Hematopoietic multipotent progenitor cell treated with erythropoietin and hydrocortisone succinate and interleukin-3 and kit ligand, for 8 days (in vitro differentiated cells): ENCODE data around the gene GALNT6.

Source experiments
- DNase-seq: peaks from one replicate; pipeline ENCODE4 v3.0.0-alpha.2; 2015

The GALNT6 gene, protein sequence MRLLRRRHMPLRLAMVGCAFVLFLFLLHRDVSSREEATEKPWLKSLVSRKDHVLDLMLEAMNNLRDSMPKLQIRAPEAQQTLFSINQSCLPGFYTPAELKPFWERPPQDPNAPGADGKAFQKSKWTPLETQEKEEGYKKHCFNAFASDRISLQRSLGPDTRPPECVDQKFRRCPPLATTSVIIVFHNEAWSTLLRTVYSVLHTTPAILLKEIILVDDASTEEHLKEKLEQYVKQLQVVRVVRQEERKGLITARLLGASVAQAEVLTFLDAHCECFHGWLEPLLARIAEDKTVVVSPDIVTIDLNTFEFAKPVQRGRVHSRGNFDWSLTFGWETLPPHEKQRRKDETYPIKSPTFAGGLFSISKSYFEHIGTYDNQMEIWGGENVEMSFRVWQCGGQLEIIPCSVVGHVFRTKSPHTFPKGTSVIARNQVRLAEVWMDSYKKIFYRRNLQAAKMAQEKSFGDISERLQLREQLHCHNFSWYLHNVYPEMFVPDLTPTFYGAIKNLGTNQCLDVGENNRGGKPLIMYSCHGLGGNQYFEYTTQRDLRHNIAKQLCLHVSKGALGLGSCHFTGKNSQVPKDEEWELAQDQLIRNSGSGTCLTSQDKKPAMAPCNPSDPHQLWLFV

DNA sequence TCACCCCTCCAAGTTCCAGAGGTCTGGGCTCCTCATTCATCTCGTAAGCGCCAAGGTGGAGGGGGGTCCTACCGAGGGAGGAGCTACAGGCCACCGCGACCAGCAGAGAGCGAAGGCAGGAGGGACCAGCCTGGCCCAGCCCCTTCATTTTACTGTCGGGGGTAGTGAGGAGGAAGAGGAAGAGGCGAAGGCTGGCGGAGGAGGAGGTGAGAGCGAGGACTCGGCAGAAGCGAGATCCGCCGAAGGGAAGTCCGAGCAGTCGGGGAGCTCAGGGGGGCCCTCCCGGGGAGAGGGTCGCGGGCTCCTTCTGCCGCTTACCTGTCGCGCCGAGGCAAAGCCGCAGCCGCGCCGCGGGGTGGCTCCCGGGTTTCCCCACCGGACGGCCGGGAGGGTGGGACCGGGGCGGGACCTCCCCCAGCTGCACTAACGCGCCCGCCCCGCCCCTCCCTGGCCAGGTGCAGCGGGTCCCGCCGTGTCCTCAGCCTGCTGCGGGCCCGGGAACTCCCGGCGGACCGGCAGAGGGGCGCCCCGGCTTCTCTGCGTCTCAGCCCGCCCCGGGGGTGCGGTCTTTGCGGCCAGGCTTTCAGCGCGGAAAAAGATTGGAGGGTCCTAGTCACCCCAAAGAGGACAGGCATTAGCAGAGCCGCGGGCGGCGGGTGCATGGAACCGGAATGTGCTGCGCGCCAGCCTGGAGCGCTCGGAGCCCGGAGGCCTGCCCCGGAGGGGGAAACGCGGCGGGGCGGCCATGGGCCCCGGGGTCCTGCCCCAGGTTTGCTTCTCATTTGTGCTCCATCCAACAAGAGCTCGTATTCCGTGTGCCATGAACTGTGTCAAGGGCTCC, at the start of gene GALNT6:
TSS of gene GALNT6 (minus strand) at position 124 of the 841 bp plus-strand sequence. CDS start 11,625 bp downstream, outside the sequence.
- DNase-seq, result peak; percentile 47

DNA sequence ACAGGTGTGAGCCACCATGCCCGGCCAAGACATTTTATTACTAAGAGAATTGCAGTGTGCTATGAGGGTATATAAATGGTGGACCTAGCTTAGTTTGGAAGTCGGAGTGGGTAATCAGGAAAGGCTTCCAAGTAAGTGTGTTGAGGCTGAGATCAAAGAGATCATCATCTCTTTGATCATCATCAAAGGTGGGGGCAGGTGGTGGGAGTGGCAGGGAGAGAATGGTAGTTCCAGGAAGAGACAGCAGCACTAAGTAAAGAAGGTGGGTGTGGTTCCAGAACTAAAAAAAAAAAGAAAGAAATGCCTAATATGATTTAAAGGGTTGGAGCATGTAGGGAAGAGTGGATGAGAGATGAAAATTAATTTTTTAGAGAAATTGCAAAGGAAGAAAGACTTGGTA, 48.1 kb upstream of the GALNT6 start:
- DNase-seq, result no peak

DNA sequence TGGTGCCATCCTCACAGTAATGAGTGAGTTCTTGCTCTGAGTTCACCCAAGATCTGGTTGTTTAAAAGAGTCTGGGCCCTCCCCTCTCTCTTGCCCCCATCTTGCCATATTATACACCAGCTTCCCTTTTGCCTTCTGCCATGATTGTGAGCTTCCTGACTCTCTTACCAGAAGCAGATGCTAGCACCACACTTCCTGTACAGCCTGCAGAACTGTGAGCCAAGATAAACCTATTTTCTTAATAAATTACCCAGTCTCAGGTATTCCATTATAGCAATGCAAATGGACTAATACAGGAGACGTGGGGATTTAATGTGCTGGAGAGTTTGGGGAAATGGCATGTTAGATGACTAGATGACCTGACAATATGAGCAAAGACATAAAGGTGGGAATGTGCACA, 46.2 kb upstream of the GALNT6 start:
- DNase-seq, result no peak

DNA sequence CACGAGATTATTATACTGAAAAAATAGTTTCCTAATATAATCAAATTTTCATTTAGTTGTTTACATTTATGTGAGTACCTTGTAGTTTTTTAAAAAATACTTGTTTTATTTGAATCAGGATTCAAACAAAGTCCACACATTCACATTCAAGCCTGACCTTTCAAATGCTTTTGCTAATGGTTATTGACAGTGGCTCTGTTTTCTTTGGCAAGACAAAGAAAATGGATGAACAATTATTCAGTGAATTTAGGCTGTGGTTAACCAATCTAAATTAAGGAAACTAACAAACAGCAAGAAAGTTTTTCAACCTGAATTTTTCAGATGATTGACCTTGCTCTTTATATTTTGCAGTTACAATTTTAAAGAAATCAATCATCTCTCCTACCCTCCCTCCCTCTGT, 43.1 kb upstream of the GALNT6 start:
- DNase-seq, result no peak

DNA sequence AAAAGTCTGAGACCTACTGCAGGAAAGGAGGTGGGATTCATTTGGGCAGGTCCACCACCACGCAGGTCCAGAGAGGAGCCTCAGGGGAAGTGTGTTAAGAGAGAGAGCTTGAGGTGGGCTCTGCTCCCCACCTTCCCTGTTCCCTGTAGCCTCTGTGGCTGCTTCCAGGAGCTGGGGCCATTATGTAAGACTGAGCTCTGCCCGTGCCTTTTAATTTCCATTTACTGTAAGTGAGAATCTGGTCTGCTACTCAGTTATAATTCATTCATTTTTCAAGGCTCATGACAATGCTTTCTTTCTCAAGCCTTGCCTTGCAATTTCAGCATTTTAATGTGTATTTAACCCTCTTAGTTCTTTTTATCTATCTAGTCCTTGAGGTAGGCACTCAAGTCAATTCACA, 41.7 kb upstream of the GALNT6 start:
- no peak for DNase-seq

DNA sequence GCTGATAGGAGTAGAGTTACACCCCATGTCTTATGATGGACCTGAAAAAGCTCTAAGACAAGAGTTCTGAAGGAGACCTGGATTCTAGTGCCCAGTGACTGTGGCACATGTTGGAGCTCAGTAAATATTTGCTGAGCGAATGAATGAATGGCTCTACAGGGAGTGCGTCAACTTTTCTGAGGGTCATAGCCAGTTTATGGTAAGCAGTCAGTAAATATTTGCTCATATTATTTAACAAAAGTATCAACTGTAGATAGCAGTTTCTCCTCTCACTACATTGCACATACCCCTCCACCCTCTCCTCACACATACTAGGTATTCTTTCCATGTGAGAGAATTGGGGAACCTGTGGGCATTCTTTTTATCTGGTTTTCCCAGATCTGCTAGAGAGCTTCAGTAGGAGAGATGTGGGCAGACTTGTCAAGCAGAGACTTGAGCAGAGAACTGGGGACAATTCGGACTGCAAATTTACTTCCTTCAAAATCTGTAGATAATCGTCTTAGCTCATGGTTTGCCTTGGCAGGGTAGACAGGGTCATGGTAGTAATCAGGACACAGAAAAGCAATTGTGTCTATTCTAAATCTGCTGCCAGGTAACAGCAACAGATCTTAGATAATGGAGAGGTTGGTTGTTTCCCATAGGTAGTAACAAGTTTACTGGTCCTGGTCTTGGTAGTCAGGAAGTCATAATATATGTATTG, 39.1 kb upstream of the GALNT6 start:
- no peak for DNase-seq

DNA sequence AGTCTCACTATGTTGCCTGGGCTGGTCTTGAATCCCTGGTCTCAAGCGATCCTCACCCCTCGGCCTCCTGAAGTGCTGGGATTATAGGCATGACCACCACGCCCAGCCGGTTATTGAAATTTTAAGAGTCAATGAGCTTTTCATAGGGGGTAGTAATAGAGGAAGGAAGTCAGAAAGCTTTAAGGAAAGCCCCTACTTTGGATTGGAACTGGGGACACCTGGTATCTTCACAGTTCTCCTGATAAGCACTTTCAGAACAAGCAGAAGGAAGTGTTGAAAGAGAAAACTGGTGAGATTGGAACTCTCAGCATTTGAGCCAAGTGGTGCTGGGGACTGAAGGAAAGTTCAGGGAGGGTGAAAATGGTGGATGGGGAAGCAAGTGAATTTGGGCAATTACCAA, 38.5 kb upstream of the GALNT6 start:
- no peak for DNase-seq

DNA sequence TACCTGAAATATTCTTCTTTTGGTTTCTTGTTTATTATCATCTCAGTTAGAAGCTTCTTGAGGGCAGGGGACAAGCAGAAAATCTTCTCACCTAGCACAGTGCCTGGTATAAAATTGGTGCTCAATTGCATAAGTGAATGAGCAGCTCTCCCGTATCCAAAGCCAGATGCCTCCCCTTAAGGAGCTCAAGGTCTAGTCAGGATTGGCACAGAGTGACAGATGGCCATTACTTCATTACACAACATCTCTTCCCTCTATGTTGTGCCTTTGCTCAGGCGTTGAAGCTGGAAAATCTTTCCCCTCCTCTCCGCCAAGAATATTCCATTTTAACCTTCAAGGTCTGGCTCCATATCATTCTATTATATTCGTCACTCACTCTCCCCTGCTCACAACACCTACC, 37.0 kb upstream of the GALNT6 start:
- DNase-seq, result no peak

DNA sequence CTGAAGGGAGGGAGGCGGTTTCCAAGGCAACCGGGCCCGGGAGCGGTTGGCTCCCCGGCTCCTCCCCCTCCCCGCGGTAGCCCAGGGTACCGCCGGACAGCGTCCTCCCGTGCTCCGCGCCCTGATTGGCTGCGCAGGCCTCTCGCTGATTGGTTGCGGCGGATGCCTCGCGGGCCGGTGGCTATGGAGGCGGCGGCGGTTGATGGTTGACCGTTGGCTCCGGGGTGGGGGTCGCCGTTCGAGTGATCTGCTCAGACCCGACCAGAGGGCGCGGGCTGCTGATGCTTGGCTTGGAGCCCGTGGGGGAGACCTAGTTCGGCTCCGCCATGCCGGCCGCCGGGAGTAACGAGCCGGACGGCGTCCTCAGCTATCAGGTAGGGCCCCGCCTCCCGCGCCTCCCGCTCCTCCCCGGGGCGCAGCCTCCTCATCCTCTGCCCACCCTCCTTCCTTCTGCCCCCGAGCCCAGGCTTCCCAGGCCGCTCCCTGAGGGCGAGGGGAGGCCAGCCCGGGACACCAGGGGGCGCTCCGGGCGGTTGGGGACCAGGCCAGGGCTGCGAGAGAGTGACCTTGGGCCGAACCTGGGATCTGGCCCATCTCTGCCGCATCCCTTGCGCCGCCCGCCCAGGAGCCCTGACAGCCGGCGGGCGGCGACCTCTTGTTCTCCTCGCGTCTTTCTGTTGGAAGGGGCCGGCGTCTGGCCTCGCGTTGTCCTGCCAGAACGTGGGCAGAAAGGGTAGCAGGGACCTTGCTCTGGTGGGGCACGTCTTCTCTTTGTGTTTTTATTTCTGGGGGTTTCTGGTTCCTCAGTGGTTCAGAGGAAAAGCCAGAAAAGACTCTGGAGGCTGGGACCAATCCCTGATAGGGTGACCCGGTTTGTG, 33.7 kb upstream of the GALNT6 start, which contains the start of gene SLC4A8:
TSS of gene SLC4A8 (plus strand) at position 170 of the 878 bp plus-strand sequence. CDS start at position 327, 157 bp downstream.
- peak; percentile 74 for DNase-seq

DNA sequence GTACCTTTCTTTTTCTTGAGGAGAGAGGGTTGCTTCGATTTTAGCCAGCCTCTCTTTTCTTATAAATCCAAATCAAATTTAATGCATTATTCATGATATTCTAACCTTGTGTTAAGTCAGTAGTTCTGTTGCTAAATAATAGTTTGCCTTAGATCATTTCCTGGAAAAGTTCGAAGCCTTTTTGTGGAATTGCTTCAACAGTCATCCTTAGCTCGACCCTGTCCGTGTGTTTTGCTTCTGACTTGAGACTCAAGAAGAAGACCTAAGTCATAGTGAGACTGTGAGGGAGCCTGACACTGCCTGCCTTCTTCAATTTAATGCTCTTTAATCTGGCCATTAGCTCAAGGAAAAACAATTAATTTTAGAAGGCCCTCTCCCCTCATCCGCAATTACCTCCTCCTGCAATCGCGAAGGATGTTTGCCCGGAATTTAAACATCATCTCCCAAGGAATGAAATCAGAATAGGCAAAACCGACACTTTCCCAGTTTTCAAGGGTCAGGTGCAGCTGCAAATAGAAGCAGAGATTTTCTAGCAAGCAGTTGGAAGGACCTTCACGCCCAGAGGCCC, 33.0 kb upstream of the GALNT6 start:
- DNase-seq, result no peak

DNA sequence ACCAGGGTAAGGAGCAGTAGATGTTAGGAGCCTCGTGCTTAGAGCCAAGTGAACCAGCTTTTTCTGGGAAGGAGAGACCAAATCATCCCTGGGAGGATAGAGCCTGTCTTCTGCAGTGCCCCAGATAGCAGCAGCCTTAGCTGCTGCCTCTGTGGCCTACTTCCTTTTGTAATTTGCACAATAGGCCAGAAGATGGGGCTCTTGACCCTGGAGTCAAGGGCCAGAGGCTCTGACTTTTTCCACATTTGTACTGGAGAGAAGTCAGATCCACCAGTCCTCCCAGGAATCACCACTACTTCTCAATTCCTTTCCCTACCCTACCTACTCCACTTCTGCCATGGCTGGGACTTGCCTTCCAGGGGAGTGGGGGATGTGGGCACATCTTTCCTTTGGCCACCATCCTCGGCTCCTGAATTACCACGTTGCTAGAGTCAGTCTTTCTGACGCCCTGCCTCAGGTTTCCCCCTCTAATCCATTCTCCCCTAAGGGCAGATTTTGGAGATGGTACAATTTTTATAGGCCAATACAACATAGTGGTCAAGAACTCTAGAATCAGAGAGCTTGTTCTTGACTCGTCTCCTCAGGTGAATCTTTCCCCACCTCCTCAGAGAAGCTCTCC, 30.2 kb upstream of the GALNT6 start:
- DNase-seq, result peak; percentile 77

DNA sequence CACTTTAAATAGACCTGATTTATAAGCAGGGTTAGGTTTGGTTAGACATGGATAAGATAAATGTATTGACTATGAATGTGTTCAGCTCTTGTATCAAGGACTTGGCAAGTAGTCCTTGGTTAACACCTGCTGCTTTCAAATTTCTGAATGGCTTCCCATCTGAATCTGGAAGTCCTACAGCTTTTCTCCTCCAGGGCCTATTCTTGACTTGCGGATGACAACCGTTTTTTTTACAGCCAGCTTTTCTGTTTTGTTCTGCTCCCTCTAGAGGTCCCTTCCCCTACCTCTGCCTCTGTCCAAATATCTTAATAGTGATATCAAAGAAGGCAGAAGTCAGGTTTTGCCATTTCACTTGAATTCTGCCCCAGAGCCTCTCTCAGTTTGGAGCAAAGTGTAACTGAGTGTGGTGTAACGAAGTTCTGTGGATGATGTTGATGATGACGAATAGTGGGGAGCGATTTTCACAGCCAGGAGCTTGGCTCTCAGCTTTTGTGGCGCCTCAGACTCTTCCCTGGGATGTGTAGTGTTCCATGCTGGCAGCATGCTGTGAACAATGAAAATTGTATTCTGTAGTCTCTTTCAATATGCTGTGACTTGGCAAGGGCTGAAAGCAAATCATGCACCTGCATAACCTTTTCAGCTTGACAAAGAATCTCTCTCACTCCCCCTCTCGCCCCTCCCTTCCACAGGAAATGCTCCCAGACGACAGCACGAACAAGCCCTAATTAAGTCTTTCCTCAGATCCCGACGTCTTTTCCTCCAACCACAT, 28.4 kb upstream of the GALNT6 start:
- DNase-seq, result peak; percentile 27

DNA sequence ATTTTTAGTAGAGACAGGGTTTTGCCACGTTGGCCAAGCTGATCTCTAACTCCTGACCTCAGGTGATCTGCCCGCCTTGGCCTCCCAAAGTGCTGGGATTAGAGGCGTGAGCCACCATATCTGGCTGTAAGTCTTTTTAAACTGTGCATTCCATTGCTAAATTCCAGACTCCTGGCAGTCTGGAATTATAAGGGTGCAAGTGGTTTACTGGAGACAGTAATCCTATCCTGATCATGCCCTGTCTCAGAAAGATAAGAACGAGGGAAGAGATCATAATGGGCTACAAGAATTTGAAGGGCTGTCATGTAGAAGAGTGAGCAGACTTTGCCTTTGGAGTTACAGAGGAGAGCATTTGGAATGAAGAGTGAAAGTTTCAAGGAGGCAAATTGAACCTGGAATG, 26.6 kb upstream of the GALNT6 start:
- DNase-seq, result no peak

DNA sequence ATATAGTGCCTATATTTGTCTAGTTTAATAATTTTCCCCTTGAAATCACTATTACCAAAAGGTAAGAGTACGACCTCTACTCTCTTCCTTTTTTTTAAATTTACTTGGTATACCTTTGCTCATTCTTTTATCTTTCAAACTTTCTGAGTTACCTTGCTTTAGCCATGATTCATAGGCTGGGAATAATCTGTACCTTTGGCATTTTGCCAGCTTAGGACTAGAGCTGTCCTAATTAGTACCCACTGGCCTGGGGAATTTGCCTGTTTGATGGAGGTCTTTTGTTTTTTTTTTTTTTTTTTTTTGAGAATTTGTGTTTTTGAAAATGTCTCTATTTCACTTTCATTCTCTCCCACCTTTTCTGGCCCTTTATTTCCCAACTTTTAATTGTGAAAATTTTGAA, 24.7 kb upstream of the GALNT6 start:
- no peak for DNase-seq

DNA sequence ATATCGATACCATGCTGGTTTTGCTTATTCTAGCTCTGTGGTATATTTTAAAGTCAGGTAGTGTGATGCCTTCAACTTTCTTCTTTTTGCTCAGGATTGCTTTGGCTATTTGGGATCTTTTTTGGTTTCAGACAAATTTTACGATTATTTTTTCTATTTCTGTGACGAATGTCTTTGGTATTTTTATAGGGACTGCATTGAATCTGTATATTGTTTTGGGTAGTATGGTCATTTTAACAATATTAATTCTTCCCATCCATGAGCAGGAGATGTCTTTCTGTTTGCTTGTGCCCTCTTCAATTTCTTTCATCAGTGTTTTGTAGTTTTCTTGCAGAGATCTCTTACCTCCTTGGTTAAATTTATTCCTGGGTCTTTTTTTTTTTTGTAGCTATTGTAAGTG, 22.6 kb upstream of the GALNT6 start:
- no peak for DNase-seq

DNA sequence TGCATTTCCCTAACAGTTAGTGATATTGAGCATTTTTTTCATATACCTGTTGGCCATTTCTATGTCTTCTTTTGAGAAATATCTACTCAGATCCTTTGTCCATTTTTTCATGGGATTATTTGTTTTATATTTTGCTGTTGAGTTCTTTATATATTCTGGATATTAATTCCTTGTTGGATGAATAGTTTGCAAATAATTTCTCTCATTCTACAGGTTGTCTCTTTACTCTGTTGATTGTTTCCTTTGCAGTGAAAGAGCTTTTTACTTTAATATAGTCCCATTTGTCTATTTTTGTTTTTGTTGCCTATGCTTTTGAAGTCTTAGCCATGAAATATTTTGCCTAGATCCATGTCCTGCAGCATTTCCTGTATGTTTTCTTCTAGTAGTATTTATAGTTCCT, 21.9 kb upstream of the GALNT6 start:
- DNase-seq, result no peak

DNA sequence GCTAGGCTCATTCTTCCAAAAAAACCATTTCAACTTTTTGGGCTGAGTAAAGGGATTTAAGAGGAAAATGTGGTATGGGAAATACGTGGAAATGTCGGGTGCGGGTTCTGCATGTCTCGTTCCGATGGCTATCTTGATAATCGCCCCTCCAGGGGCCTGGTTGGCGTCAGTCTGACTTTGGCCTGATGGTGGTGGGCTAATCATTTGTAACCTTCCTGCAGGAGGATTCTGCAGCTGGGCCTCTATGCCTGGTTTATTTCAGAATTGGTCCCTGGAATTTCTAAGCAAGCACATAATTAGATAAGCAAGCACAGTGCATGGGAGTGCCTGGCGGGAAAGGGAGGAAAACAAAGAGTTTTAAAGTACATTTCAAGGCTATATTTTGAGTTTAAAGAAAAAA, 18.6 kb upstream of the GALNT6 start:
- DNase-seq, result no peak

DNA sequence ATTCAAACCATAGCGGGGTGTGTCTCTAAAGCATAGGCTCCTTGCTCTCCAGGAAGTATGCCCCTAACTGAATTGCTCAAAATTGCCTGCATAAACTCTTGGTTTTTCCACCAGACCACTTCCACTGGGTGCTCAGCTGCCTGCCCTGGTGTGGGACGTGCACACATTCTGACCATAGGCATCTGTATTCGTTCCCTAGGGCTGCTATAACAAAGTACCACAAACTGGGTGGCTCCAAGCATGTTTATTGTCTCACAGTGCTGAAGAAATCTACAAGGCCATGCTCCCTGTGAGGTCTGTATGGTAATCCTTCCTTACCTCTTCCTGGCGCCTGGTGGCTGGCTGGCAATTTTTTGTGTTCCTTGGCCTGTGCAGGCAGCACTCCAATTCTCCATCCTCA, 16.4 kb upstream of the GALNT6 start:
- DNase-seq, result no peak

DNA sequence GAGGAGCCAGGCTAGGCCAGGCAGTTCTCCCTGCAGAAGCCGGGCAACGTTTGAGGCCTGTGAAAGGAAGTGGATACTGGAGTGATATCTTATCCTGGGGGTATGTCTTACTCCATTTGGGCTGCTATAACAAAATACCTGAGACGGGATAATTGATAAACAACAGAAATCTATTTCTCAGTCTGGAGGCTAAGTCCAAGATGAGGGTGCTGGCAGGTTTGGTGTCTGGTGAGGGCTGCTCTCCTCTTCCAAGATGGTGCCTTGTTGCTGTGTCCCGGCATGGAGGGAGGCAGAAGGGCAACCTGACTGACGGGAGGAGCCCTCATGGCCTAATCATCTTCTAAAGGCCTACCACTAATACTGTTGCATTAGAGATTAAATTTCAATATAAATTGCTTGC, 15.7 kb upstream of the GALNT6 start:
- DNase-seq, result no peak

DNA sequence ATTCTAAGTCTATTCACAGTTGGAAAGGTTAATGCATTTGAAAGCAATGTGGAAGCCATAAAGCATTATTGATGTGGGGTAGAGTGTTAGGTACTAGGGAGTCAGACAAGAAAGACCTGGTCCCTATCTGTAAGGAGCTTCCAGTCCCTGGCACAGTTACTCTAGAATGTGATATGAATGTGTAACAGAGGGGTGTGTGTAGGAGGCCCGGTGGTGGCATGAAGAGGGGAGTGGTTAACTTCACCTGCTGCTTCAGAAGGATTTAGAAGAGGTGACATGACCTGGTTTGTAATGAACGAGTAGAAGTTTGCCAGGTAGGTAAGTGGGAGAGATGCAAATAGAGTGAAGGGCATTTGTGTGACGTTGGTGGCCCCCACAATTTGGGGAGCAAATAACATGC, 15.1 kb upstream of the GALNT6 start:
- peak; percentile 37 for DNase-seq
